SK-N-SH (cell line): ENCODE results near the gene GALT. TPM values are rescaled to one million over a fixed set of nuclear protein-coding genes. Genes with fewer than 3 reads are reported as not detected.

Experiments
- CTCF ChIA-PET: fragments of 300-600, 350-600 bp; formaldehyde crosslinking; extraction: SDS; loops from one replicate; lab custom pipeline; 2021; lab: Yijun Ruan, JAX
- POLR2A ChIA-PET: fragments of 350-600 bp; sonication (Branson Sonifier 250); formaldehyde crosslinking; extraction: SDS; loops from one replicate; lab custom pipeline; 2020; ENCODE audit warnings: antibody characterized with exemption, inconsistent platforms; lab: Yijun Ruan, JAX
- DNase-seq: peaks from one replicate; pipeline ENCODE4 v3.0.0; 2012
- H2AFZ ChIP-seq: fragments of 200-600 bp; sonication (generic); 2 replicates; pipeline ENCODE4 v1.8.1; 2016; ENCODE audit warnings: antibody characterized with exemption, mild to moderate bottlenecking, low read depth
- H3F3A ChIP-seq: fragments of 200-600 bp; sonication (generic); replicated peaks from 2 replicates; pipeline ENCODE3; 2016; ENCODE audit warnings: antibody characterized with exemption, mild to moderate bottlenecking; ENCODE audit not compliant: insufficient read depth
- H3K27ac ChIP-seq, 2 experiments: fragments of 200-500 bp in 1 of 2; fragments of 200-600 bp in 1 of 2; sonication (Bioruptor generic) in 1 of 2; sonication (generic), shearing (Covaris generic) in 1 of 2; 2 replicates each; pipeline versions ENCODE4 v1.5.1 to v1.6.1; 2014 to 2016; ENCODE audit warnings: low read depth in 2 of 2, inconsistent platforms in 1 of 2, low read length in 1 of 2, mild to moderate bottlenecking in 1 of 2, mixed read lengths in 1 of 2
- H3K27me3 ChIP-seq: fragments of 200-600 bp; sonication (generic), shearing (Covaris generic); 2 replicates; pipeline ENCODE4 v1.6.1; 2016; ENCODE audit warnings: mixed run types; ENCODE audit not compliant: insufficient read depth
- H3K36me3 ChIP-seq, 2 experiments: fragments of 200-500 bp in 1 of 2; fragments of 200-600 bp in 1 of 2; sonication (Bioruptor generic) in 1 of 2; sonication (generic) in 1 of 2; replicated peaks in 1 of 2; 2 replicates each; pipeline versions ENCODE3 to v1.5.1; 2014 to 2016; ENCODE audit warnings: low read length in 1 of 2, mild to moderate bottlenecking in 1 of 2; ENCODE audit not compliant: insufficient read depth in 2 of 2, control insufficient read depth in 1 of 2
- H3K4me1 ChIP-seq, 2 experiments: fragments of 200-500 bp in 1 of 2; fragments of 200-600 bp in 1 of 2; sonication (Bioruptor generic) in 1 of 2; sonication (generic), shearing (Covaris generic) in 1 of 2; 2 replicates each; pipeline versions ENCODE4 v1.5.1 to v1.6.1; 2014 to 2016; ENCODE audit warnings: low read depth in 1 of 2, low read length in 1 of 2, mixed run types in 1 of 2; ENCODE audit not compliant: insufficient read depth in 2 of 2, control insufficient read depth in 1 of 2
- H3K4me2 ChIP-seq: fragments of 200-600 bp; sonication (generic), shearing (Covaris generic); 2 replicates; pipeline ENCODE4 v1.6.1; 2017; ENCODE audit warnings: mixed run types
- H3K4me3 ChIP-seq, 2 experiments: fragments of 200-500 bp in 1 of 2; fragments of 200-600 bp in 1 of 2; sonication (Bioruptor generic) in 1 of 2; sonication (generic), shearing (Covaris generic) in 1 of 2; 2 replicates each; pipeline versions ENCODE4 v1.5.1 to v1.8.1; 2014 to 2016; ENCODE audit warnings: low read depth in 2 of 2, inconsistent platforms in 1 of 2, low read length in 1 of 2, mild to moderate bottlenecking in 1 of 2, mixed read lengths in 1 of 2, moderate library complexity in 1 of 2
- H3K79me2 ChIP-seq: fragments of 200-600 bp; sonication (generic); 2 replicates; pipeline ENCODE4 v1.8.1; 2017; ENCODE audit warnings: mild to moderate bottlenecking; ENCODE audit not compliant: insufficient read depth
- H3K9ac ChIP-seq: fragments of 200-600 bp; sonication (generic); 2 replicates; pipeline ENCODE4 v1.6.1; 2017; ENCODE audit warnings: mixed run types
- H3K9me2 ChIP-seq: fragments of 200-600 bp; sonication (generic); 2 replicates; pipeline ENCODE4 v1.6.1; 2017; ENCODE audit warnings: mixed run types
- H3K9me3 ChIP-seq: fragments of 200-600 bp; sonication (generic); 2 replicates; pipeline ENCODE4 v1.6.1; 2017; ENCODE audit warnings: mixed run types, mild to moderate bottlenecking, moderate library complexity
- H4K20me1 ChIP-seq: fragments of 200-600 bp; sonication (generic); 2 replicates; pipeline ENCODE4 v1.6.1; 2017; ENCODE audit warnings: mild to moderate bottlenecking, mixed run types; ENCODE audit not compliant: insufficient read depth
- ELF1 ChIP-seq: IDR thresholded peaks from 2 replicates; pipeline ENCODE4 v1.4.0; 2012
- EP300 ChIP-seq, 2 experiments: IDR thresholded peaks; 2 replicates each; pipeline versions ENCODE4 v1.4.0 to v1.6.1; 2012; ENCODE audit warnings: borderline replicate concordance in 1 of 2, low read depth in 1 of 2, low read length in 1 of 2
- FOXJ3 ChIP-seq: sonication (generic); formaldehyde crosslinking; IDR thresholded peaks from 2 replicates; pipeline ENCODE4 v1.5.1; 2020; ENCODE audit warnings: mild to moderate bottlenecking, missing genetic modification reagents
- FOXM1 ChIP-seq: IDR thresholded peaks from 2 replicates; pipeline ENCODE4 v1.4.0; 2012; ENCODE audit warnings: low read depth, mild to moderate bottlenecking
- GATA2 ChIP-seq: sonication (generic); formaldehyde crosslinking; IDR thresholded peaks from 2 replicates; pipeline ENCODE4 v1.5.0; 2020; ENCODE audit warnings: mild to moderate bottlenecking, missing genetic modification reagents
- IRF3 ChIP-seq: fragments of 150-350 bp; IDR thresholded peaks from 2 replicates; pipeline ENCODE4 v1.6.1; 2016; ENCODE audit warnings: mild to moderate bottlenecking, low read depth, low read length
- JUND ChIP-seq: IDR thresholded peaks from 2 replicates; pipeline ENCODE4 v1.4.0; 2012
- MAX ChIP-seq: IDR thresholded peaks from 2 replicates; pipeline ENCODE4 v1.4.0; 2012; ENCODE audit warnings: low read depth
- MXI1 ChIP-seq: IDR thresholded peaks from 2 replicates; pipeline ENCODE4 v1.6.1; 2012; ENCODE audit warnings: mild to moderate bottlenecking, low read depth, low read length, improper control_type of control experiment
- NFIC ChIP-seq: IDR thresholded peaks from 2 replicates; pipeline ENCODE4 v1.4.0; 2012; ENCODE audit warnings: borderline replicate concordance
- NRF1 ChIP-seq: IDR thresholded peaks from 2 replicates; pipeline ENCODE4 v1.6.1; 2012; ENCODE audit warnings: low read depth, mild to moderate bottlenecking, low read length
- POLR2AphosphoS5 ChIP-seq: IDR thresholded peaks from 2 replicates; pipeline ENCODE4 v1.6.1; 2012; ENCODE audit warnings: low read depth, low read length
- RAD21 ChIP-seq: IDR thresholded peaks from 2 replicates; pipeline ENCODE4 v1.6.1; 2012; ENCODE audit warnings: mild to moderate bottlenecking, low read length
- RFX5 ChIP-seq: IDR thresholded peaks from 2 replicates; pipeline ENCODE4 v1.6.1; 2012; ENCODE audit warnings: mild to moderate bottlenecking, improper control_type of control experiment, low read length
- RXRA ChIP-seq: IDR thresholded peaks from 2 replicates; pipeline ENCODE4 v1.4.0; 2012; ENCODE audit warnings: low read depth, mild to moderate bottlenecking, borderline replicate concordance
- SIN3A ChIP-seq: IDR thresholded peaks from 2 replicates; pipeline ENCODE4 v1.6.1; 2012; ENCODE audit warnings: low read depth, mild to moderate bottlenecking, low read length, moderate library complexity, borderline replicate concordance
- SMC3 ChIP-seq: IDR thresholded peaks from 2 replicates; pipeline ENCODE4 v1.6.1; 2012; ENCODE audit warnings: low read depth, low read length, improper control_type of control experiment
- TCF12 ChIP-seq: IDR thresholded peaks from 2 replicates; pipeline ENCODE4 v1.4.0; 2012
- TEAD4 ChIP-seq: IDR thresholded peaks from 2 replicates; pipeline ENCODE4 v1.4.0; 2012; ENCODE audit warnings: mild to moderate bottlenecking, borderline replicate concordance; ENCODE audit not compliant: insufficient read depth
- USF1 ChIP-seq: IDR thresholded peaks from 2 replicates; pipeline ENCODE4 v1.4.0; 2012; ENCODE audit warnings: low read depth, borderline replicate concordance
- USF2 ChIP-seq: fragments of 150-350 bp; IDR thresholded peaks from 2 replicates; pipeline ENCODE4 v1.6.1; 2017; ENCODE audit warnings: antibody characterized with exemption, low read length, low read depth, borderline replicate concordance
- YY1 ChIP-seq: IDR thresholded peaks from 2 replicates; pipeline ENCODE4 v1.4.0; 2012; ENCODE audit warnings: low read depth, mild to moderate bottlenecking
- WGBS: methylation state at CpG from one replicate; pipeline ENCODE4 v1.1.6; 2017; ENCODE audit warnings: low lambda C conversion rate; 5-methylcytosine and 5-hydroxymethylcytosine counted together
- polyA plus RNA-seq, 3 experiments: library from polyadenylated mRNA; depleted of rRNA; stranded (reverse); fragments of >200 nt; gene quantifications; 2 replicates each; pipeline ENCODE4 v1.2.3, GENCODE V29; 2012
- TF ChIP-seq, protein P1 (sequence below): IDR thresholded peaks from 2 replicates; pipeline ENCODE4 v1.6.1; 2012; ENCODE audit warnings: mild to moderate bottlenecking, low read depth, low read length, moderate library complexity
- TF ChIP-seq, protein P2 (sequence below): IDR thresholded peaks from 2 replicates; pipeline ENCODE4; 2012

Gene GALT
- 45.9 and 49.1 TPM in 2 replicates for polyA plus RNA-seq (2012; rRNA removed)
- 9.8 and 13.0 TPM in 2 replicates for polyA plus RNA-seq (2012; cell fraction: cytosol; rRNA removed)
- 303 and 342 TPM in 2 replicates for polyA plus RNA-seq (2012; cell fraction: nucleus; rRNA removed)

DNA sequence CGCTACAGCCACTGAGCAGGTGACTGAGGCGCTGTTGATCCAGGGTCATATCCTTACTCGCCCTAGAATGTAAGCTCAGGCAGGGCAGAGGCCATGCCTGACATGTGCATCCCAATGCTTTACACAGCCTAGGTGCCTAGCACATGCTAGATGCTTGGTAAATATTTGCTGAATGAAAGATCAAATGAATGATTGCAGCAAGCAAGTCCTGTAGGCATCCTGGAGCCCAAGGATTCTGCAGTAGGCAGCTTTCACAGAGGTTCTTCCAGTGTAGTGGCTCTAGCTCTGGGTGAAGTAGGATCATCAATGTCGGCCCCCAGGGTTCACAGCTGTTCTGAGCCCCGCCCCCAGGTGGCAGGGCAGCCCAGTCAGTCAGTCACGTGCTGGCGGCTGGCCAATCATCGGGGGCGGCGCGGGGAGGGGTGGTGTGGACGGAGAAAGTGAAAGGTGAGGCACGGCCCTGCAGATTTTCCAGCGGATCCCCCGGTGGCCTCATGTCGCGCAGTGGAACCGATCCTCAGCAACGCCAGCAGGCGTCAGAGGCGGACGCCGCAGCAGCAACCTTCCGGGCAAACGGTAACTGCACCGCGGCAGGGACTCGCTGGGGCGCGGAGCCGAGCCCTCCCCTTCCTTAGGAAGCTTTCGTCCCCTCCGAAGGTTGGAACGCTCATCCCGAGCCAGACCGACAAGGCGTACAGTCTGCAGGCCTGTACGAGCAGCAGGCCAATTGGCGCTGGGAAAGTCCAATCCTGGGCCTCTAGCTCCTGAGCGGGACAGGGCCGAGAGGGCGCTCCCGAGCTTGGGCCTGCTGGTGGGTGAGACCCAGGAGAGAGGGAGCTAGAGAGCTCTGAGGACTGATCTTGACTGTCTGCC lies at the start of gene GALT:
Gene GALT (plus strand): TSS at position 465 of the 873 bp plus-strand sequence. CDS start 30 bp downstream, at position 495.
- peaks cover 9% of the 10 kb centered on the region for H3F3A ChIP-seq
- H2AFZ ChIP-seq: peak within 1 kb of the TSS; percentile 96
- peaks cover 3 to 47% of the 10 kb centered on the region in 2 experiments; a peak in 2 of 4 replicates for H3K4me1 ChIP-seq
- H3K27ac ChIP-seq: peak within 1 kb of the TSS; percentile 66 to 95
- H3K27me3 ChIP-seq: no peaks in the 10 kb centered on the region
- H3K79me2 ChIP-seq: peaks cover 14% of the 10 kb centered on the region; the same call in 1 of the 2 replicates
- CTCF ChIA-PET: interaction anchor here (0.7 to 14.1 kb wide), 18 partner anchors 9 to 242 kb away, joined by 3 to 152 read pairs (median 5); partner anchors contain the start of genes ARID3C, CCL27 and SIGMAR1
- no peaks in the 10 kb centered on the region for H3K9me2 ChIP-seq
- peak within 1 kb of the TSS; percentile 82 for H3K9ac ChIP-seq
- WGBS: 14% methylated on average over 17 of the region's 43 CpGs
- no peaks in the 10 kb centered on the region for H3K9me3 ChIP-seq
- peak within 1 kb of the TSS; percentile 96 for H3K4me2 ChIP-seq
- H3K36me3 ChIP-seq: peaks cover 13 to 19% of the 10 kb centered on the region in 2 experiments
- peak; percentile 97 for DNase-seq
- no peaks in the 10 kb centered on the region for H4K20me1 ChIP-seq
- H3K4me3 ChIP-seq: peak within 1 kb of the TSS; percentile 77 to 84
- POLR2A ChIA-PET: interaction anchor here (0.6 to 1.9 kb wide), 6 partner anchors 9 to 346 kb away, joined by 3 to 22 read pairs (median 3); partner anchors contain the start of gene SIGMAR1
- TF ChIP-seq MXI1 (peak; percentile 35; the same call in 1 of the 2 replicates), EP300 (IDR thresholded peaks at IDR 0.05; ENCODE audit: borderline replicate concordance in 1 of 2, low read depth in 1 of 2, low read length in 1 of 2) (no peak; a peak in 1 of 4 replicates), JUND (no peak), NFIC (peak; percentile 74), MAX (peak; percentile 71; the same call in 1 of the 2 replicates), RFX5 (no peak), USF1 (peak; percentile 98), POLR2AphosphoS5 (peak; percentile 71; the same call in 1 of the 2 replicates), YY1 (peak; percentile 57), FOXM1 (no peak), TCF12 (peak; percentile 38; the same call in 1 of the 2 replicates), USF2 (peak; percentile 90), SMC3 (peak; percentile 5; the same call in 1 of the 2 replicates), GATA2 (no peak), RXRA (no peak), SIN3A (no peak), TEAD4 (no peak), FOXJ3 (CRISPR knock-in tag) (no peak), NRF1 (no peak), ELF1 (no peak), RAD21 (peak; percentile 42), IRF3 (peak; percentile 17; the same call in 1 of the 2 replicates)
- TF ChIP-seq, protein P1, sequence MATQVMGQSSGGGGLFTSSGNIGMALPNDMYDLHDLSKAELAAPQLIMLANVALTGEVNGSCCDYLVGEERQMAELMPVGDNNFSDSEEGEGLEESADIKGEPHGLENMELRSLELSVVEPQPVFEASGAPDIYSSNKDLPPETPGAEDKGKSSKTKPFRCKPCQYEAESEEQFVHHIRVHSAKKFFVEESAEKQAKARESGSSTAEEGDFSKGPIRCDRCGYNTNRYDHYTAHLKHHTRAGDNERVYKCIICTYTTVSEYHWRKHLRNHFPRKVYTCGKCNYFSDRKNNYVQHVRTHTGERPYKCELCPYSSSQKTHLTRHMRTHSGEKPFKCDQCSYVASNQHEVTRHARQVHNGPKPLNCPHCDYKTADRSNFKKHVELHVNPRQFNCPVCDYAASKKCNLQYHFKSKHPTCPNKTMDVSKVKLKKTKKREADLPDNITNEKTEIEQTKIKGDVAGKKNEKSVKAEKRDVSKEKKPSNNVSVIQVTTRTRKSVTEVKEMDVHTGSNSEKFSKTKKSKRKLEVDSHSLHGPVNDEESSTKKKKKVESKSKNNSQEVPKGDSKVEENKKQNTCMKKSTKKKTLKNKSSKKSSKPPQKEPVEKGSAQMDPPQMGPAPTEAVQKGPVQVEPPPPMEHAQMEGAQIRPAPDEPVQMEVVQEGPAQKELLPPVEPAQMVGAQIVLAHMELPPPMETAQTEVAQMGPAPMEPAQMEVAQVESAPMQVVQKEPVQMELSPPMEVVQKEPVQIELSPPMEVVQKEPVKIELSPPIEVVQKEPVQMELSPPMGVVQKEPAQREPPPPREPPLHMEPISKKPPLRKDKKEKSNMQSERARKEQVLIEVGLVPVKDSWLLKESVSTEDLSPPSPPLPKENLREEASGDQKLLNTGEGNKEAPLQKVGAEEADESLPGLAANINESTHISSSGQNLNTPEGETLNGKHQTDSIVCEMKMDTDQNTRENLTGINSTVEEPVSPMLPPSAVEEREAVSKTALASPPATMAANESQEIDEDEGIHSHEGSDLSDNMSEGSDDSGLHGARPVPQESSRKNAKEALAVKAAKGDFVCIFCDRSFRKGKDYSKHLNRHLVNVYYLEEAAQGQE: no peak
- TF ChIP-seq, protein P2, sequence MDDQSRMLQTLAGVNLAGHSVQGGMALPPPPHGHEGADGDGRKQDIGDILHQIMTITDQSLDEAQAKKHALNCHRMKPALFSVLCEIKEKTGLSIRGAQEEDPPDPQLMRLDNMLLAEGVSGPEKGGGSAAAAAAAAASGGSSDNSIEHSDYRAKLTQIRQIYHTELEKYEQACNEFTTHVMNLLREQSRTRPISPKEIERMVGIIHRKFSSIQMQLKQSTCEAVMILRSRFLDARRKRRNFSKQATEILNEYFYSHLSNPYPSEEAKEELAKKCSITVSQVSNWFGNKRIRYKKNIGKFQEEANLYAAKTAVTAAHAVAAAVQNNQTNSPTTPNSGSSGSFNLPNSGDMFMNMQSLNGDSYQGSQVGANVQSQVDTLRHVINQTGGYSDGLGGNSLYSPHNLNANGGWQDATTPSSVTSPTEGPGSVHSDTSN: peak; percentile 60
